Activated CD4-positive, alpha-beta T cell treated with anti-CD3 and anti-CD28 coated beads, Interleukin-2, Interleukin-6, amounts not matched to agents 100 ng/mL and 50 ng/mL, durations not matched to agents 16 hours and 8 hours (primary cell): ENCODE results near the gene XCR1.
A peak's percentile ranks its signal among the peaks of the same experiment; 100 is the strongest.
"Not testable (repeated sequence)": the region's sequence is repeated elsewhere in the genome, so short reads cannot be mapped to it uniquely, and the experiment has no call there.

Experiments
- DNase-seq: peaks from one replicate; pipeline ENCODE4 v3.0.0-alpha.2; 2020

The XCR1 gene

GRCh38 chr3:46001178-46001577 is 26.1 kb downstream of the XCR1 start:
- no peak for DNase-seq

GRCh38 chr3:45997942-45998341 is 29.3 kb downstream of the XCR1 start:
- no peak for DNase-seq

GRCh38 chr3:45997499-45997898 is 29.8 kb downstream of the XCR1 start:
- not testable (repeated sequence) for DNase-seq

DNA sequence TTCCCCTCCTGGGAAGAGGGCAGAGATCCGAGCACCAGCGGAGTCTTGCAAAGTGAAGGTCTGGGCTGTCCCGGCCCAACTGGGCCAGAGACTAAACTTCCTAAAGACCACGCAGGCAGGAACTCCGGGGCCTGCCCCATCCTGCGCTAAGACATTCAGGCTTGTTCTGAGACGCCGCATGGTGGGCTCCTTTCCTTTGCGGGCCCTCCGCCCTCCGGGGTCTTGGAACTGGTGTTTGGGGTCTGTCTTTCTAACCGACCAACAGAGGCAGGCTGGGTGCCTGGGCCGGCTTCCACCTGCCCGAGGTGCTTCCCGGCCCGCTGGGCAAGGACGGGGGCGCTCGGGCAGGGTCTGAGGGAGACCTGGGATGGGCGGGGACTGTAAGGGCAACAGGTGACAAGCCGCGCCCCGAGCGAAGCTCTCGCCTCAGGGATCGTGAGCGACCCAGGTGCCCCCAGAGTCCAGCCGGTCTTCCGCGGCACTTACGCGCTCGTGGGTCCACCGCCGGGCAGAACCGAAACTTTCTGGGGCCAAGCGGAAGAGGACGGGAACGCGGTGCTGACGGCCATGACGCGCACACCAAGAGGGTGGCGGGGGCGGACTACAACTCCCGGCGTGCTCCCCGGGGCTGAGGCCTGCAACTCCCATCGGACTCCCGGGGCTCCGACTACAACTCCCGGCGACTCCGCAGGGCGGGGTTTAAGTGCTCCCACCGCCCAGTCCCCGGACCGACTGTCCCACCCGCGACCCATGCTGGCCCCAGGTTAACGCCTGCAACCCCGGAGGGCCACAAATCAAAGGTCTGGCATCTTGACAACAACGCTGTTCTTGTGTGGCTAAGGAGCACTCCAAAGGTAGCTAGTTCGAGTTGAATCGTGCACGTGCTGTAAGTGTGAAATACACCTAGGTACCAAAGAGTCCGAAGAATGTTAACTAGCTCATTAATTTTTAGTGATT is 31.8 kb downstream of the XCR1 start, which contains the start of gene FYCO1:
Gene FYCO1, minus strand, starts transcription at position 589 of the 957 bp plus-strand sequence. CDS start 10,914 bp downstream, outside the sequence.
- peak; percentile 92 for DNase-seq

GRCh38 chr3:45994419-45995235 is 32.7 kb downstream of the XCR1 start:
- DNase-seq = peak; percentile 73

DNA sequence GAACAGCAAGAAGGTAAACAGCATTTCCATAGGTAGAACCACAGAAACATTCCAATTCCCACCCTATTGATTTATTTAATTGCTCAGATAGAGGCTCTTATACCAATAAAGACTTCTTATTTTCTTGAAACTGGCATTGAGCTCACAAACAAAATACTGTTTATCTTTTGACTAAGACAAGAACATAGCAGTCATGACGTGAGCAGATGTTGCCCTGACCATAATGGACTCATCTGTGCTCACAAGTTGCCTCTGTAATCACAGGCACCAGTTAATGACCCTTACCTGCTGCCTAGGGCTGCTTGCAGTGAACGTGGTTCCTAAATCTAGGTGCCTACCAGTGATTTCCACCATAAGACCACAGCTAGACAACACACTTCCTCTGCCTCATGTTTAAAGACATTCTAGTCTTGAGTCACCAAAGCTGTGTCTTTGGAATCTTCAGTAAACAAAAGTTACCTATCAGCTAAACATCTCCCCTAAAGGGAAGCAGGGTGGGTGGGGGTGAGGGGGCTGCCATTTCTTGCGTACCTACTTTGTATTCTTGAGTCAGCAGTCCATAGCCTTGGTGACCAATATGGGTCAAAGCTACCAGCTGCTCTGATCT is 33.8 kb downstream of the XCR1 start:
- peak; percentile 70 for DNase-seq

- peak; percentile 53 for DNase-seq
These were observed 34.5 kb downstream of the XCR1 start for GRCh38 chr3:45992821-45993221.

DNA sequence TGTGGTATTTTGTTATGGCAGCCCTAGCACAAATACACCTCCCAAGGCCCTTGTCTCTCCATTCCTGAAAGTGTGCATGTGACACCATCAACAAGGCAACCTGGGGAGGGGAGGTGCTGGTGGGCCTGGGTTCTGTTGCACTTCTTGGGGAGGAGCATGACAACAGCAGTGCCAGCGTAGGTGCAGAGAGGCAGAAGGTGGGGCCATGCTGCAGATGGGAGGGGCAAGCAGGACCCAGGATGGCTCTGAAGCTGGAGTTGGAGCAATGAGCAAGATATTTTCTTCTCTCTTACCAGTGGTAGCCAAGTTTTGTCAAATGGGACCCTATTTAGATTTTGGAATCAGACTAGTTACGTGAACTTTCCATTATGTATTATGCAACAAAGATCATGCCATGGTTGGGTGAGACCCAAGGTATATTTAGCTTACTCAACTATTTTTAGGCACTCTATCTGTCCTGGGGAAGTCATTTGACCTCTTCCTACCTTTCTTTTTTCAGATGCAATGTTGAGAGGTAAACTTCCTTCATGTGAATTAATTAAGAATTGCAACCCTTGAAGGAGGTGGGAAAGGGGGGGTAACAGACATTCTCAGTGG is 35.1 kb downstream of the XCR1 start:
- DNase-seq = no peak

DNA sequence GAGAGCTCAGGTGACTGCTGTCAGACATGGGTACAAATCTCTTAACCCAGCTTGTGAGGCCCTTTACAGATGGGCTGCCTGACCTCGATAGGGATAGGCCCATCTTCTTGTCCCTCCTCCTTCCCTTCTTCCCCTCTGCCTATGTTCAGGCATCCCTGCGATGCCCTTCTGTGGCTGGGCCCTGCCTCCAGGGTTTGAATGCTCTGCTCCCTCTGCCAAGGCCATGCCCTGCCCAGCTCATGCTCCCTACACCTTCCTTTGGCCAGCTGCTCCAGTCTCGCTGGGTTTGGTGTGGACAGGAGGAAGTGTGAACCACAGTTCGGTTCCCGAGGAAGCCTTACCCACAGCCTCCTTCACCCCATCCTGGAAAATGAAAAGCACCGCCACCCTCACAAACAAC is 35.9 kb downstream of the XCR1 start:
- DNase-seq = no peak

DNA sequence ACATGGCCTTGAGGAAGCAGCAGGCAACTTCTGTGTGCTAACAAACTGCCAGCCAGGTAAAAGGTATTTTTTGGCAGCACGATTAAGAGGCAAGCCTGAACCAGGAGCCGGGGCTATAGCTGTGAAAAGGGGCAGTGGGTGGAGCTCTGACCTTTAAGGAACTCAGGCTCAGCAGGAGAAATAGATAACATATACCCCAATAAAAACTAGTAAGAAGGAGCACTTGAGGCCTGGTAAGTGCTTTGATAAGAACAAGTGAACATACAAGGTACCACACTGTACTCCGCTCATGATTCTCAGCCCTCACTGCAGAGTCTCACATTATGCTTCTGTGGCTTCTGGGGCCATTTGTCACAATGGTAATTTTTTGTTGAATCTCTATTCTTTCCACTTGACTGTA is 37.1 kb downstream of the XCR1 start:
- DNase-seq = no peak

GRCh38 chr3:45988804-45989203 is 38.5 kb downstream of the XCR1 start:
- DNase-seq = no peak

DNA sequence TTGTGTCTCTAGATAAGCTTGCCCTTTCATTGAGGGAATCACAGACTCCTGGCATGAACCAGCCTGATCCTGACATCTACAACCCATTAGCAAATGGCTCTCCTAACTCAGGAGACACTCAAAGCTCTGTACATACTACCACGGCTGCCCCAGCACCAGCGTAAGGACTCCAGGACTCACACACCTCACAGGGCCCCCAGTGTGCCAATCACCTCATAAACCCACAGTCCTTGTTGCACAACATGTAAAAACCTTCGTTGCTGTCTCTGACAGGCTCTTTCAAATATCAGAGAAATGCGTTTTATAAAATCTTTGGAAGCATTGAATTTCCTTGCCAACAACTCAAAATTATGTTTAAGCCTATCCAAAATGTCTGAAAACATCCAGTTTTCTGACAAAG is 38.9 kb downstream of the XCR1 start:
- no peak for DNase-seq

- no peak for DNase-seq
These were observed 39.7 kb downstream of the XCR1 start for GRCh38 chr3:45987368-45988291.

DNA sequence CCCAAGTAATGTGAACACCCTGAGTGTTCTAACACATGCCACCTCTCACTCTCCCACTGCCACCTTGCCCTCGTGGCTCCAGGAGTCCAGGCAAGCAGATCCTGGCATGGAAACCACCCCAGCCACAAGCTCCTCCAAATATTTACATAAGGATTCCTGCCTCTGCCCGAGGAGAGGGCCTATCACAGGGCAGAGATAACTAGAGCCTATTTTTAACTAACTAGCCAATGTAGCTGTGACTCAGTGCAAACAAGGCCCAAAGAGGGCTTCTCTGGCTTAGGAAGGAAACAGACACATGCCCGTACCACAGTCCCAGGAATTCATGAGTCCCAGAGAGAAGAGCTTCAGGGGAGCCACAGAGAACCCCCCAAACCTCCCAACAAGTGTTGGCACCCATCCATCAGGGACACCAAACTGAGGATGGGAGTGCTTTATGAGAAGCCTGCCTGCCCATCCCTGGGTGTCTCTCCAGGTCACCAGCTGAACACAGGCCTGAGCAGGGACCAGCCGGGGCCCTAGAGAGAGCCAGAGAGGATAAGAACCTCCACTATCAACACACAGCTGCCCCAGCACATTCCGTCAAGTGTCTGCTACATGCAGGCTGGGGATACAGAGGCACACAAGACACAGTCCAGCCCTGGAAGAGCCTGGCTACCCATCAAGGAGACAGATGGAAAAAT is 40.8 kb downstream of the XCR1 start:
- DNase-seq = no peak

GRCh38 chr3:45985532-45986302 is 41.6 kb downstream of the XCR1 start:
- no peak for DNase-seq

DNA sequence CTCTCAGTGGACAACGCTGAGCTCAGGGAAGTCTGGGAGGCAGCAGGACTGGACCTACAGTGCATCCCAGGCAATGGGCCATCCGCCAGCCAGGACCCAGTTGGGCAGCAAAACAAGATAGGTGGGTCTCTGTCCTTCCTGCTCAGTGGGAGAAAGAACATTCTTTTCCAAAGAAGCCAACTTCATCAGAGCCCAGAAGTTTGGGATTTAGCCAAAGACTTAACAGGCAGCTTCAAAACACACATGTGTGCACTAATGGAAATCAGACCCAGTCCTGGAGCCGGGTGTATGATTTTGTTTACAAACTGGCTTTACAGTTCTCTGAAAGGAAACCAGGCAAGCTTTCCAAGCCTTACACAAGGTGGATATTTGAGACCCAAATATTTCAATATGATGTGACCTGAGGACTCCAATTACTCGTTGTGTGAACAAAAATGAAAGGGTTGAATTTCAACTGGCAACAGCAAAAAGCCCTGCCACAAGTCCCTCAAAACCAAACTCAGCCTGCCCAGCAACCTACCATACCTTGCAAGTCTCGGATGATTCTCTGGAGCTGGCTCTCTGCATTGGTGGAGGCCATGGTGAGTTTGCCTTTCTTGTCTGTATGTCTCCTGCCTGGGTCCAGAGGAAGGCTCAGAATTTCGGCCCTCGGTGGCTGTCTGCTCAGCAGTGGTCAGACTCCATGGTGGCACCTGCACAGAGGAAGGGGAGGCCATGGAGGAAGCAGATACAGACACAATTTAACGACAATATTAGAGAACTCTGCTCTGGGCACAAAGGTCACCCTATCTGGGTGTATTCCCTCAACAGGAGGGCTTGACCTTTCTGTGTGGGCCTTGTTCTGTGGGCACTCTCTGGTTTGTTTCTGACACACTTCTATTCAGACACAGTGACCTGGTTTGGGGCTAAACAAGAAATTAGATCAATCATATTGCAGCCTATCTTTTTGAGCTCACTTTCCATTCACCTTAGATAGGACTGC is 42.7 kb downstream of the XCR1 start:
- DNase-seq = no peak

DNA sequence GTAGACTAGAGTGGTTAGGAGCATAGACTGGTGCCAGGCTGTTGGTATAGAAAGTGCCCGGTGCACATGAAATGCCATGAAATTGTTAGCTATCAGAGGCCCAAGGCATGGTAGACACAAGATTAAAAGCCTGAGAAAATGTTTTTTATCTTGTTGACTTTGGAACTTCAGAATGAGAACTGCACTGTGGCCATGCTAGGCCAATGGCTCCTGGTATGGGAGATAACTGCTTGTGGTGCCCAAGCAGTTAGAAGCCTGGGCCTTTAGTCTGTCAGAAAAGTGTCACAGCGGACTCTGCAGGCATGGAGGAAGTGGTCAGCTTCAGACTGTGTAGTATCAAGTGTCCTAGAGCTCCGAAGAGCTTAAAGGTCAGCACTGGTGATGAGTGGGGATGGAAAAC is 43.5 kb downstream of the XCR1 start:
- no peak for DNase-seq

- peak; percentile 39 for DNase-seq
These were observed 45.8 kb downstream of the XCR1 start for GRCh38 chr3:45981346-45982074.
